Raji (cell line): ENCODE measurements around the gene LAMC2.

Experiments used
- POLR2A ChIP-seq: IDR thresholded peaks from 2 replicates; pipeline ENCODE4 v1.6.1; 2011; ENCODE audit warnings: low read depth, low read length, control low read depth; ENCODE audit not compliant: insufficient read depth

Gene LAMC2

DNA sequence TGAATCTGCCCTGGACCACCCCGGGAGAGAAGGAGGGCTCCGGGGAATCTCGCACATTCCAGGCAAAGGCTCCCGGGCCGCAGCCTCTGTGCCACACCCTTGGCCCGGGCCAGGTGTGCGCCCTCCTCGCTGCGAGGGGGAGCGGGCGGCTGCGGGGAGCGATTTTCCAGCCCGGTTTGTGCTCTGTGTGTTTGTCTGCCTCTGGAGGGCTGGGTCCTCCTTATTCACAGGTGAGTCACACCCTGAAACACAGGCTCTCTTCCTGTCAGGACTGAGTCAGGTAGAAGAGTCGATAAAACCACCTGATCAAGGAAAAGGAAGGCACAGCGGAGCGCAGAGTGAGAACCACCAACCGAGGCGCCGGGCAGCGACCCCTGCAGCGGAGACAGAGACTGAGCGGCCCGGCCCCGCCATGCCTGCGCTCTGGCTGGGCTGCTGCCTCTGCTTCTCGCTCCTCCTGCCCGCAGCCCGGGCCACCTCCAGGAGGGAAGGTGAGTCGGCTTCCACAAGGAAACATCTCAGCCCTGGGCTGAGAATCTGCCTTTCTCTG is at the start of gene LAMC2:
LAMC2 (plus strand) TSS at position 324 of the 550 bp plus-strand sequence; CDS start at position 413, 89 bp downstream.
- TF ChIP-seq POLR2A, result no peak

GRCh38 chr1:183137782-183138181 is 48.3 kb upstream of the LAMC2 start:
- no peak for TF ChIP-seq POLR2A

DNA sequence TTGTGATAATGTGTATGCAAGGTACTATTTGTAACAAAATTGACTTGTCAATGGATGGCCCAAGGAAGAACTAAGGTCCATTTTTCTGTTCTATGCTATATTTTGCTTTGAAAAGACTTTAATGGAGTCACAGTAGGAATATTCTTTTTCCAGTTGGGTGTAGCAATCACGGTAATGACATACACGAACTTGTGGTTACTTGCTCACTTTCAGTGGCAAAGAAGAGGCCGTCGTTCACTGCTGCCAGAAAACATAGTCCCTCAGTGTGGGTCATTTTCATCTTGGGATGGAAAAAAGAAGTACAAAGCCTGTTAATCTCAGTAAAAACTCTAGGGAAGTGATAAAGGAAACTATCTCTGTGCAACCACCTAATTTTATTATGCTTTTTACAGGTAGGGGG is 47.8 kb upstream of the LAMC2 start:
- no peak for TF ChIP-seq POLR2A

DNA sequence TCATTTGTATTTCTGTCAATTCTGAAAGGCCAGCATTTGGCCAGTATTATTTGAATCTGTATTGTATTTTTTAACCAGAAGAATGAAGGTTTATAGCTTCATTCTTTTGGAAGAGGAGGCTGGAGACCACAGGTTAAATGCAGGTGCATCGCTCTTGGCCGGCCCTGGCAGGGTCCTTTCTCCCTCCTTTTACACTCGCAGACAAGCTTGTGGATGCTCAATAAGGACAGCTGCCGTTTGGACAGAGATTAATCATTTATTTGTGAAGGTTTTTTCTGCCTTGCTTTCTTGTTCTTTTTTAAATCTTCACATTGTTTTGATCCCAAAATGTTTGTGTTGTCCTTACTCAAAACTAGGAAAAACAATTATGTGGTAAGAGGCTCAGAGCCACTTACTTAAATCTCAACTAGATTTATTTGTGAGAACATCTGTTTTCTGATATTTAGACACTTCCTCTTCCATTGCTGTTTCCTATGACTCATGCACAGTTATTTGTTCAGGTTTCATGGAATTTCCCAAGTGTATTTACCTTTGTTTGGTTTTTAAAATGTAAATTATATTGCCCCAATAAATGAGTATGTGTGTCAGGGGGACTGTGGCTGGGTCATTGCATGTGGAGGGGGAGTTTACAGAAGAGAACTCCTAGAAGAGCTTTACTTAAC is 46.7 kb upstream of the LAMC2 start:
- no peak for TF ChIP-seq POLR2A

DNA sequence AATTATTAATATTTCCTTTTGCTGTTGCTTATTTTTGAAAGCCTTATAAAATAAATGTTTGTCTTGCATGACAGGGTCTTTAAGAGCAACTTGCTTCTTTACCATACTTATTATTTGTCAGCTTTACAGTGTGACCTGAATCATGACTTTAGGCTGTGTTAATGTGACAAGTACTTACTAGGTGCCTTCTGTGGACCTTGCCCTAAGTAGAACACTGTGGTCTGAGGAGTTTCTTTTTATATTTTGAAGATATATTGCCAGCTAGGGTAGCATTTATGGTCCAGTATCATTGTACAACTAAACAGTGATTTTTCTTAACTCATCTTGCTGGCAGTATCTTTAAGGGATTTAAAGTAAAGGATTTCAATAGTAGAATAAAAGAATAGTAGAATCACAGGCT is 45.4 kb upstream of the LAMC2 start:
- TF ChIP-seq POLR2A, result no peak

DNA sequence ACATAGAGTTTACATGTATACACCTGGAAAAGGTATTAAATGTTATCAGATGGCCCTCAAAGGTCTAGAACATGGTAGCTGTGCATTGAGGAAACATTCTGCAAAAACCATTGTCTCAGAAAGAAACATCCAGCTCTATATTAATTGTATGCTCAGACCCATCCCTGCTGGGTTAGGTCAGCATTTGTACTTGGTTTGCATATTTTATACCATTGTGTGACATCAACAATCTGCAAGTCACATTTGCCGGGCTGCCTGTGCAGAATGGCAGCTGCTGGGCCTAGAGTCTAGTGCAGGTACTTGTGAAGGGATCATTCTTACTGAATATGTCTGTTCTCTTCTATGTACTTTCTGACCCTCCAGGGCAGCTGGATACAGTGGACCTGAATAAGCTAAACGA is 43.9 kb upstream of the LAMC2 start:
- TF ChIP-seq POLR2A, result no peak

GRCh38 chr1:183143576-183144315 is 42.3 kb upstream of the LAMC2 start:
- no peak for TF ChIP-seq POLR2A

DNA sequence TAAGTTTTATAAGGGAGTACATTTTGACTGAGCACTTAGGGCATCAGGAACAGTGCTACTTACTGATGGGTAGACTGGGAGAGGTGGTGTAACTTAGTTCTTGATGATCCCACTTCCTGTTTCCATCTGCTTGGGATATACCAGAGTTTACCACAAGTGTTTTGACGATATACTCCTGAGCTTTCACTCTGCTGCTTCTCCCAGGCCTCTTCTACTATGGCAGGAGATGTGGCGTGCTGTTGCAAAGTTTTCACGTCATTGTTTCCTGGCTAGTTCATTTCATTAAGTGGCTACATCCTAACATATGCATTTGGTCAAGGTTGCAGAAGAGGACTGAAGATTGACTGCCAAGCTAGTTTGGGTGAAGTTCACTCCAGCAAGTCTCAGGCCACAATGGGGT is 41.3 kb upstream of the LAMC2 start:
- TF ChIP-seq POLR2A, result no peak

DNA sequence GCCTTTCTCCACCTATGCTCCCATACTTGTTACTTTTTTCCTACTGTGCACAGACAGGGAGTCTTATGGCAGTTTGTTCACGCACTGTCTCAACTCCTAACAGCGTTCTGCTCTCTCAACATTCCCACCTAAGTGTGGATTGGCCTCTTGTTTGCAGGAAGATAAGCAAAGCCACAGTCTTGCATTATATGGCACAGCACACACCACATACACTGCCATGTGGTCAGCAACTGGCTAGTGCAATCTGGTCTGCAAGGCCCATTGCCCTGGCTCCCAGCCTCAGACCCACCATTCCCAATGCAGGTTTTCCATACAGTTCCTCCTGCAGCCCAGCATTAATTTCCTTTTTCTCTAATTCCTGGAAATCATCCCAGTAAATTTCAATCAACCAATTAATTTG is 38.3 kb upstream of the LAMC2 start:
- no peak for TF ChIP-seq POLR2A

DNA sequence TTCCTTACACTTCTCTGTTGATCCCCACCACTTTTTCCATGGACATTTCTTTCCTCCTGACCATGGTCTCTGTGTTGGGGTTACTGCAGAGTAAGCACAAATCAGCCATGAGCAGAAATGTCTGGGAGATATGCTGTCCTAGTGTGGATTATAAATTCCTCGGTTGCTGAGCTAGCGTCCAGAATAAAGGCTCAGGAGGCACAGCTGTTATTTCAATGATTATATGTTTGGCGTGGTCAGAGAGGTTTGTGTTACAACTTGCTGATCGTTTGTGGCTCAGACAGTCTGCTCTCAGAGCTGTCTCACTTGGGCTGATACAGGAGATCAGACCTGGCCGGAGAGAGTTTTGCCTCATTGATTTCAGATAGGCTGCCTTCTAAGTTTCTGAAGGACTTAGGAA is 37.5 kb upstream of the LAMC2 start:
- no peak for TF ChIP-seq POLR2A

DNA sequence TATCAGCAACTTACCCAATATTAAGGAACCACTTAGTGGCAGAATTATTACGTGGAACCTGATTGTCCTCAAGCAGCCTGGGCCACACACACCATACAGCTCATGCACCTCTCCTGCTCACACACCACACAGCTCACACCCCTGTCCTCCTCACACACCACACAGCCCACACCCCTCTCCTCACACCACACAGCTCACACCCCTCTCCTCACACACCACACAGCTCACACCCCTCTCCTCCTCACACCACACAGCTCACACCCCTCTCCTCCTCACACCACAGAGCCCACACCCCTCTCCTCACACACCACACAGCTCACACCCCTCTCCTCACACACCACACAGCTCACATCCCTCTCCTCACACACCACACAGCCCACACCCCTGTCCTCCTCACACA is 36.8 kb upstream of the LAMC2 start:
- TF ChIP-seq POLR2A, result no peak

DNA sequence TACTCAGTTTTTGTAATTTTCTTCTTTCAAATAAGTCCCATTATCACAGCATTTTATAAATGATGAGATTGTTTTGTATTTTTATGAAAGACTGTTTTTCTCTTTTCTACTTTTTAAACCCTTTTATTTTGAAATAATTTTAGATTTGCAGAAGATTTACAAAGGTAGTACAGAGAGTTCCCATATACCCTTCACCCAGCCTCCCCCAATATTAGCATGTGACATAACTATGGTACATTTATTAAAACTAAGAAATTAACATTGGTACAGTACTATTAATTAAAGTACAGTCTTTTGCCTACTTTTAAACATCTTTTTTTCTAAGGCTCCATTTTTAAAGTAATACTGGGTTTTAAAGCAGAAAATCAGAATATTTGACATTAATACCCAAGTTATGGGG is 35.6 kb upstream of the LAMC2 start:
- no peak for TF ChIP-seq POLR2A

- TF ChIP-seq POLR2A, result no peak
Observed at GRCh38 chr1:183152180-183152579, 33.9 kb upstream of the LAMC2 start.

- no peak for TF ChIP-seq POLR2A
Observed at GRCh38 chr1:183155939-183156338, 30.1 kb upstream of the LAMC2 start.

GRCh38 chr1:183159960-183160359 is 26.1 kb upstream of the LAMC2 start:
- TF ChIP-seq POLR2A, result no peak

DNA sequence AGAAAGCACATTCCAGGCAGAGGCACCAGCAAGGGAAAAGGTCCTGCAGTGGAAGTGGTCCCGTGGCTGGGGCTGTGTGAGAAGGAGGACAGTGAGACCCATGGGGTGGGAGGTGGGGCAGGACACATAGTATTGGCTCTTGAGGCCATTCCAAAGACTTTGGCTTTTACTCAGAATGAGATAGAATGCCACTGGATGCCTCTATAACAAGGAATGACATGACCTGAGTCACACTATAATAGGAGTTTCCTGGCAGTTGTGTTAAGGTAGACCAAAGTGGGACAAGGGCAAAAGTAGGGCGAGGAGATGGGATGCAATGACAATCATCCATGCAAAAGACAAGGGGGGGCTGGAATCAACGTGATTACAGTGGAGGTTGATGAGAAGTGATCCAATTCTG is 24.7 kb upstream of the LAMC2 start:
- no peak for TF ChIP-seq POLR2A
